Kidney epithelial cell (primary cell): ENCODE results near the gene CCDC88C. TPM values are rescaled to one million over a fixed set of nuclear protein-coding genes. Genes with fewer than 3 reads are reported as not detected.

Experiments
- DNase-seq: peaks from one replicate; pipeline ENCODE4 v3.0.0-alpha.2; 2010; ENCODE audit warnings: low read depth
- H3K27me3 ChIP-seq: 2 replicates; pipeline ENCODE4 v1.6.0; 2011; ENCODE audit warnings: low read length; ENCODE audit not compliant: control insufficient read depth, insufficient read depth
- H3K36me3 ChIP-seq: 2 replicates; pipeline ENCODE4 v1.5.1; 2011; ENCODE audit warnings: low read length; ENCODE audit not compliant: control insufficient read depth, insufficient read depth
- H3K4me3 ChIP-seq: 2 replicates; pipeline ENCODE4 v1.5.1; 2011; ENCODE audit warnings: low read depth, mild to moderate bottlenecking, control low read depth, low read length
- CTCF ChIP-seq: IDR thresholded peaks from 2 replicates; pipeline ENCODE4 v1.5.1; 2011; ENCODE audit warnings: mild to moderate bottlenecking, moderate library complexity, low read length, control low read depth, inconsistent platforms; ENCODE audit not compliant: insufficient read depth, poor library complexity, severe bottlenecking
- total RNA-seq: library from RNA; depleted of rRNA; stranded (reverse); fragments of >200 nt; gene quantifications from 2 replicates; pipeline ENCODE4 v1.2.3, GENCODE V29; 2015

Gene CCDC88C
- total RNA-seq, 1 donor from 2014 or later = 22.4 TPM

GRCh38 chr14:91398707-91399106, 18.9 kb downstream of the CCDC88C start:
- no peaks in the 10 kb centered on the region for H3K27me3 ChIP-seq
- no peak for DNase-seq
- TF ChIP-seq CTCF = no peak

GRCh38 chr14:91397965-91398591, 19.5 kb downstream of the CCDC88C start:
- H3K27me3 ChIP-seq = no peaks in the 10 kb centered on the region

More at GRCh38 chr14:91398707-91399106, 18.9 kb downstream of the CCDC88C start:
- Histone ChIP-seq H3K36me3 (no peaks in the 10 kb centered on the region), H3K4me3 (no peak overlapping the region)

GRCh38 chr14:91396959-91397815, 20.4 kb downstream of the CCDC88C start:
- no peak for TF ChIP-seq CTCF
- no peak for DNase-seq
- Histone ChIP-seq H3K27me3 (no peaks in the 10 kb centered on the region), H3K36me3 (no peaks in the 10 kb centered on the region), H3K4me3 (no peak overlapping the region)

More at GRCh38 chr14:91397965-91398591, 19.5 kb downstream of the CCDC88C start:
- DNase-seq = no peak
- Histone ChIP-seq H3K36me3 (no peaks in the 10 kb centered on the region), H3K4me3 (no peak overlapping the region)
- no peak for TF ChIP-seq CTCF

GRCh38 chr14:91396013-91396660, 21.5 kb downstream of the CCDC88C start:
- Histone ChIP-seq H3K36me3 (no peaks in the 10 kb centered on the region), H3K27me3 (no peaks in the 10 kb centered on the region), H3K4me3 (no peak overlapping the region)
- no peak for TF ChIP-seq CTCF
- no peak for DNase-seq

- TF ChIP-seq CTCF = no peak
- H3K27me3 ChIP-seq = no peaks in the 10 kb centered on the region
Observed at GRCh38 chr14:91395466-91395865, 22.2 kb downstream of the CCDC88C start.

More at GRCh38 chr14:91395466-91395865, 22.2 kb downstream of the CCDC88C start:
- Histone ChIP-seq H3K4me3 (no peak overlapping the region), H3K36me3 (no peaks in the 10 kb centered on the region)
- DNase-seq = no peak
